Pancreas (tissue), 10 donors: ENCODE results near the gene LCE1A. TPM values are rescaled to one million over a fixed set of nuclear protein-coding genes. Genes with fewer than 3 reads are reported as not detected.

Experiments used
- ATAC-seq, 4 donors: fragments of 200-7000 bp; cut with Tn5 transposase; one replicate each; pipeline versions ENCODE4 v1.8.0 to v1.9.1; 2020; ENCODE audit warnings: mild to moderate bottlenecking in 4 of 4, moderate library complexity in 4 of 4
- DNase-seq, 6 donors: peaks; one replicate each; pipeline ENCODE4 v3.0.0-alpha.2; 2020
- FAIRE-seq: peaks from 2 replicates; lab custom pipeline; 2012; peaks lifted over from hg19 to GRCh38; lab: Jason Lieb, UNC
- H3K27ac ChIP-seq, 4 donors: fragments of 200-600 bp; sonication (generic); 1 replicate in 3 of 4; 2 replicates in 1 of 4; pipeline versions ENCODE4 v1.5.0 to v1.8.0; 2020
- H3K27me3 ChIP-seq, 4 donors: fragments of 200-600 bp; one replicate each; pipeline ENCODE4 v1.8.0; 2021
- H3K36me3 ChIP-seq, 3 donors: fragments of 200-600 bp; sonication (generic) in 1 of 3; one replicate each; pipeline versions ENCODE4 v1.5.0 to v1.8.0; 2020 to 2021
- H3K4me1 ChIP-seq, 3 donors: fragments of 200-600 bp; one replicate each; pipeline ENCODE4 v1.8.0; 2021
- H3K4me3 ChIP-seq, 4 donors: fragments of 200-600 bp; sonication (generic) in 2 of 4; one replicate each; pipeline versions ENCODE4 v1.5.0 to v1.8.0; 2020 to 2021
- H3K9me3 ChIP-seq, 4 donors: fragments of 200-600 bp; one replicate each; pipeline ENCODE4 v1.8.0; 2021
- WGBS, 2 donors: extraction: QIAGEN DNeasy Blood & Tissue Kit; methylation state at CpG; one replicate each; pipeline ENCODE4 v1.1.7; 2013; 5-methylcytosine and 5-hydroxymethylcytosine counted together
- intact Hi-C, 3 donors: fragments of 100-400 bp; cut with DNase I; formaldehyde crosslinking; loops; one replicate each; pipeline versions ENCODE4 v1.11.1 to v1.14.2; 2022
- polyA plus RNA-seq, 2 donors: library from polyadenylated mRNA; stranded (reverse); fragments of 200-250 nt; gene quantifications; one replicate each; pipeline ENCODE4 v1.2.3, GENCODE V29; 2013
- total RNA-seq, 6 donors: library from RNA; stranded (reverse); fragmentation: NEBNext Ultra II Directional in 4 of 6; extraction: Animal tissue kit (Norgen Biotek cat#: 25700) in 4 of 6; gene quantifications; one replicate each; pipeline versions ENCODE4 v1.2.1 to v1.2.4, GENCODE V29; 2021 to 2023
- TF ChIP-seq, protein P1 (sequence below), 4 donors: fragments of 200-600 bp; sonication (generic) in 3 of 4; IDR thresholded peaks; one replicate each; pipeline versions ENCODE4 v1.5.0 to v1.8.0; 2021; ENCODE audit warnings: antibody characterized with exemption in 4 of 4
- donor health status: healthy with polysubstance abuse.
- donor health status: DM: no; HTN: no; CAD: no; lungs with moderate emphysema.
- donor health status: DM: no; HTN: no; CAD: no.
- donor health status: control.
- donor health status: control.
- donor health status: Bipolar disorder and iron deficiency.
- donor health status: DM: yes; HTN: yes; CAD: no.
- donor health status: DM: no; HTN: no; CAD: no.
- donor health status: DM: no; HTN: no; CAD: no.
- donor health status: DM: yes; HTN: yes; CAD: no.

Gene LCE1A
- total and polyA plus RNA-seq, 8 donors = not detected

DNA sequence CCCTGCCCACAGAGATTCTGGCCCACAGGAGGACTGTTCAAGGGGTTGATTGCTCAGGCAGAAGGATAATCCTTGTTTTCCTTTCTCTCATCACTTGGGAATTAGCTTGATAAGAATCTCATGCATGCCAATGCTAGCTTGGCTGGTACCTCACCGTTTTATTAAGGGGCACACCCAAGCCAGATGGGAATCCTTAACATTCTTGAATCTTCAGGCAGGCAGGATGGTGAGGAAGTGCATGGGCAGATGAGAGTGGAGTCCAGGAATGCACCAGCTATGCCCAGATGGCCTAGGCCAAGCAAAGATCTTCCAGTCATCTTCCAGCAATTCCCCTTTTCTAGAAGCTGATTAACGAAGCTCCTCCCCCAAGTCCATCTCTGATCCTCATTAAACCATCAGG is 28.4 kb downstream of the LCE1A start:
- H3K27me3 ChIP-seq = no peaks in the 10 kb centered on the region
- H3K4me1 ChIP-seq = no peaks in the 10 kb centered on the region
- no peak overlapping the region for H3K27ac ChIP-seq
- 24 to 29% methylated on average over 2 of the region's 2 CpGs for WGBS, 2 donors
- DNase-seq (no peak), ATAC-seq (no peak), FAIRE-seq (no peak)
- no peak overlapping the region for H3K4me3 ChIP-seq
- H3K9me3 ChIP-seq = no peaks in the 10 kb centered on the region
- intact Hi-C loops = no loop called here
- H3K36me3 ChIP-seq = no peaks in the 10 kb centered on the region
- TF ChIP-seq, protein P1, sequence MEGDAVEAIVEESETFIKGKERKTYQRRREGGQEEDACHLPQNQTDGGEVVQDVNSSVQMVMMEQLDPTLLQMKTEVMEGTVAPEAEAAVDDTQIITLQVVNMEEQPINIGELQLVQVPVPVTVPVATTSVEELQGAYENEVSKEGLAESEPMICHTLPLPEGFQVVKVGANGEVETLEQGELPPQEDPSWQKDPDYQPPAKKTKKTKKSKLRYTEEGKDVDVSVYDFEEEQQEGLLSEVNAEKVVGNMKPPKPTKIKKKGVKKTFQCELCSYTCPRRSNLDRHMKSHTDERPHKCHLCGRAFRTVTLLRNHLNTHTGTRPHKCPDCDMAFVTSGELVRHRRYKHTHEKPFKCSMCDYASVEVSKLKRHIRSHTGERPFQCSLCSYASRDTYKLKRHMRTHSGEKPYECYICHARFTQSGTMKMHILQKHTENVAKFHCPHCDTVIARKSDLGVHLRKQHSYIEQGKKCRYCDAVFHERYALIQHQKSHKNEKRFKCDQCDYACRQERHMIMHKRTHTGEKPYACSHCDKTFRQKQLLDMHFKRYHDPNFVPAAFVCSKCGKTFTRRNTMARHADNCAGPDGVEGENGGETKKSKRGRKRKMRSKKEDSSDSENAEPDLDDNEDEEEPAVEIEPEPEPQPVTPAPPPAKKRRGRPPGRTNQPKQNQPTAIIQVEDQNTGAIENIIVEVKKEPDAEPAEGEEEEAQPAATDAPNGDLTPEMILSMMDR (IDR thresholded peaks at IDR 0.05) = no peak

GRCh38 chr1:152858062-152858461 is 30.8 kb downstream of the LCE1A start:
- H3K36me3 ChIP-seq = no peaks in the 10 kb centered on the region
- no peaks in the 10 kb centered on the region for H3K9me3 ChIP-seq
- DNase-seq (no peak), FAIRE-seq (no peak), ATAC-seq (no peak)
- H3K4me1 ChIP-seq = no peaks in the 10 kb centered on the region
- H3K27ac ChIP-seq = no peak overlapping the region
- 48 to 61% methylated on average over 1 of the region's 1 CpG for WGBS, 2 donors
- intact Hi-C loops = no loop called here
- H3K27me3 ChIP-seq = no peaks in the 10 kb centered on the region
- H3K4me3 ChIP-seq = no peak overlapping the region
- TF ChIP-seq, protein P1 (IDR thresholded peaks at IDR 0.05) = no peak

DNA sequence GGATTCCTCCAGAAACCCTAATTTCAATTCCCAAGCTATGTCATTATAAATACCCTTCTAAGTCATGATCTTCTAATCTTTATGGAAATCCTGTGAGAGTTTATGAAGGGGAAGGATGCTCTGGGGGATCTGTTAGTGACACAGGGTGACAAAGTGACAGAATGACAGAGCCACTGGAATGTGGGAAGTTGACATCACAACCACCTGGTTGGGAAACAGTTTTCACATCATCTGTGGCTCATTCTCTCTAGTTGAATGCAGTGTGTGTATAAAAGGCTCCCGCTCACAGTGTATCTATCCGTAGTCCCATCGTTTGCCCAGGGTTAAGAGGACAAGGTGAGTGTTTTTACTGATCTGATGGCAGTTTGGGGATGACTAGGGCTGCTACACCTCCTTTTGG is 32.4 kb downstream of the LCE1A start, which contains the start of gene LCE7A:
TSS of gene LCE7A (plus strand) at position 301 of the 400 bp plus-strand sequence. CDS start 702 bp downstream, outside the sequence.
- Histone ChIP-seq H3K36me3 (no peaks in the 10 kb centered on the region), H3K4me1 (no peaks in the 10 kb centered on the region), H3K9me3 (no peaks in the 10 kb centered on the region), H3K4me3 (no peak within 1 kb of the TSS), H3K27me3 (no peaks in the 10 kb centered on the region), H3K27ac (no peak within 1 kb of the TSS)
- FAIRE-seq (no peak), ATAC-seq (no peak), DNase-seq (no peak)
- 52 to 66% methylated on average over 3 of the region's 3 CpGs for WGBS, 2 donors
- intact Hi-C loops = no loop called here
- TF ChIP-seq, protein P1 (IDR thresholded peaks at IDR 0.05) = no peak

DNA sequence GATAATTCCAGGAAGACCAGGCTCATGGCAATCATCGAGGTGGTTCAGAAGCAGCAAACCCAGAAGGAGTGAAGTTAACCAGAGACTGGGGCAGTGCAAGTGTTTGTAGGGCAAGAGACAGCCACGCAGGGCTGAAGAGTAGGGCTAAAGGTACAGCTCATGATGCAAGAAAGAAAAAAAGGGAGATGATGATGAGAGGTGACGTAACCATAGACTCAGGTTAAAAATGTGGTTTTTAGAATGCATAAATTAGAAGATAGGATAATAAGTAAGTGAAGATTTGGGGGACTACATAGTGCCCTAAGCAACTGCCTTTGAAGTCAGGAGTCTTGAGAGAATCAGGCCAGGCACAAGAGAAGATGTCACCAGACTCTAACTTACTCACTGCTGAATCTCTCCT is 32.9 kb downstream of the LCE1A start:
- no peaks in the 10 kb centered on the region for H3K27me3 ChIP-seq
- ATAC-seq (no peak), FAIRE-seq (no peak), DNase-seq (no peak)
- TF ChIP-seq, protein P1 (IDR thresholded peaks at IDR 0.05) = no peak
- no peak overlapping the region for H3K27ac ChIP-seq
- no peaks in the 10 kb centered on the region for H3K9me3 ChIP-seq
- 58 to 60% methylated on average over 3 of the region's 3 CpGs for WGBS, 2 donors
- intact Hi-C loops = no loop called here
- H3K36me3 ChIP-seq = no peaks in the 10 kb centered on the region
- no peak overlapping the region for H3K4me3 ChIP-seq
- no peaks in the 10 kb centered on the region for H3K4me1 ChIP-seq

GRCh38 chr1:152861374-152861773 is 34.1 kb downstream of the LCE1A start:
- Histone ChIP-seq H3K36me3 (no peaks in the 10 kb centered on the region), H3K9me3 (no peaks in the 10 kb centered on the region), H3K27ac (no peak overlapping the region), H3K27me3 (no peaks in the 10 kb centered on the region), H3K4me3 (no peak overlapping the region), H3K4me1 (no peaks in the 10 kb centered on the region)
- intact Hi-C loops = no loop called here
- TF ChIP-seq, protein P1 (IDR thresholded peaks at IDR 0.05) = no peak
- WGBS, 2 donors = 56 to 61% methylated on average over 4 of the region's 4 CpGs
- DNase-seq (no peak), FAIRE-seq (no peak), ATAC-seq (no peak)
